K562 (cell line): ENCODE measurements around the gene CAPN10. TPM values are rescaled to one million over a fixed set of nuclear protein-coding genes. Genes with fewer than 3 reads are reported as not detected.

ENCODE experiments used
- DACH1 ChIP-seq: fragments of 450-650 bp; IDR thresholded peaks from 2 replicates; pipeline ENCODE4 v1.6.1; 2018; ENCODE audit not compliant: partially characterized antibody
- FIP1L1 ChIP-seq: fragments of 200-400 bp; formaldehyde crosslinking; IDR thresholded peaks from 2 replicates; pipeline ENCODE4 v1.6.1; 2018; ENCODE audit warnings: mild to moderate bottlenecking, low read depth, low read length; ENCODE audit not compliant: poor library complexity, severe bottlenecking
- FOXA1 ChIP-seq: fragments of 450-650 bp; IDR thresholded peaks from 2 replicates; pipeline ENCODE4 v1.6.1; 2016; ENCODE audit warnings: mild to moderate bottlenecking, borderline replicate concordance
- KHSRP ChIP-seq: fragments of 450-650 bp; IDR thresholded peaks from 2 replicates; pipeline ENCODE4 v1.6.1; 2017
- KLF16 ChIP-seq: IDR thresholded peaks from 2 replicates; pipeline ENCODE4 v1.6.1; 2016; ENCODE audit warnings: antibody characterized with exemption
- MBD1 ChIP-seq: fragments of 250-450 bp; sonication (Bioruptor Pico); IDR thresholded peaks from 2 replicates; pipeline ENCODE4 v1.8.0; 2022; ENCODE audit warnings: inconsistent platforms
- NFIX ChIP-seq: fragments of 250-450 bp; sonication (Bioruptor Pico); IDR thresholded peaks from 2 replicates; pipeline ENCODE4 v1.4.0; 2020; ENCODE audit warnings: low read depth, mild to moderate bottlenecking, moderate library complexity
- PTBP1 ChIP-seq: fragments of 200-400 bp; formaldehyde crosslinking; IDR thresholded peaks from 2 replicates; pipeline ENCODE4 v1.6.1; 2017; ENCODE audit warnings: low read depth, low read length
- RB1 ChIP-seq: fragments of 450-650 bp; IDR thresholded peaks from 2 replicates; pipeline ENCODE4 v1.6.1; 2017; ENCODE audit warnings: low read depth, mild to moderate bottlenecking
- SNIP1 ChIP-seq: fragments of 450-650 bp; IDR thresholded peaks from 2 replicates; pipeline ENCODE4 v1.7.1; 2017; ENCODE audit warnings: low read depth, mild to moderate bottlenecking
- SRF ChIP-seq, 2 experiments: fragments of 250-450, 450-650 bp in 1 of 2; sonication (Bioruptor Pico) in 1 of 2; sonication (generic) in 1 of 2; formaldehyde crosslinking; IDR thresholded peaks; 2 replicates each; pipeline versions ENCODE4 v1.5.0 to v1.5.1; 2020 to 2022; ENCODE audit warnings: mild to moderate bottlenecking in 1 of 2, missing genetic modification reagents in 1 of 2
- SRSF3 ChIP-seq: fragments of 200-400 bp; formaldehyde crosslinking; IDR thresholded peaks from 2 replicates; pipeline ENCODE4 v1.6.1; 2016; ENCODE audit warnings: mild to moderate bottlenecking, low read length, moderate library complexity; ENCODE audit not compliant: insufficient read depth
- SRSF9 ChIP-seq: fragments of 200-400 bp; formaldehyde crosslinking; IDR thresholded peaks from 2 replicates; pipeline ENCODE4 v1.6.1; 2017; ENCODE audit warnings: low read depth, low read length, borderline replicate concordance
- TAF1 ChIP-seq: IDR thresholded peaks from 2 replicates; pipeline ENCODE4 v1.6.1; 2011; ENCODE audit warnings: mild to moderate bottlenecking, low read length, moderate library complexity; ENCODE audit not compliant: insufficient read depth, control insufficient read depth, severe bottlenecking; ENCODE audit errors: extremely low read depth
- TBP ChIP-seq: optimal IDR thresholded peaks from 2 replicates; pipeline ENCODE3; 2011; ENCODE audit warnings: low read depth, low read length, improper control_type of control experiment
- TOE1 ChIP-seq, 2 experiments: fragments of 450-650 bp in 1 of 2; sonication (generic) in 1 of 2; formaldehyde crosslinking in 1 of 2; IDR thresholded peaks; 2 replicates each; pipeline versions ENCODE4 v1.7.1 to v1.8.0; 2016 to 2022; ENCODE audit warnings: borderline replicate concordance in 2 of 2, mild to moderate bottlenecking in 2 of 2, antibody characterized with exemption in 1 of 2, inconsistent platforms in 1 of 2, low read depth in 1 of 2, missing genetic modification reagents in 1 of 2, moderate library complexity in 1 of 2
- TSC22D4 ChIP-seq: fragments of 450-650 bp; IDR thresholded peaks from 2 replicates; pipeline ENCODE4 v1.6.1; 2016; ENCODE audit warnings: missing genetic modification characterization, missing biosample characterization, control low read depth
- ZFP36 ChIP-seq: fragments of 150-350 bp; IDR thresholded peaks from 2 replicates; pipeline ENCODE4 v1.6.1; 2018; ENCODE audit warnings: low read length, low read depth; ENCODE audit not compliant: partially characterized antibody
- ZNF263 ChIP-seq: sonication (generic); formaldehyde crosslinking; IDR thresholded peaks from 2 replicates; pipeline ENCODE4 v1.8.0; 2022; ENCODE audit warnings: mild to moderate bottlenecking, missing genetic modification reagents, borderline replicate concordance
- ZNF3 ChIP-seq: fragments of 250-450 bp; sonication (Bioruptor Pico); IDR thresholded peaks from 2 replicates; pipeline ENCODE4 v1.5.0; 2021; ENCODE audit warnings: mild to moderate bottlenecking, moderate library complexity
- ZNF324 ChIP-seq: fragments of 250-450 bp; sonication (Bioruptor Pico); IDR thresholded peaks from 2 replicates; pipeline ENCODE4 v1.4.0; 2020; ENCODE audit warnings: mild to moderate bottlenecking
- polyA plus RNA-seq, 8 experiments: library from polyadenylated mRNA; depleted of rRNA in 4 of 8; stranded (reverse) in 5 of 8; unstranded in 3 of 8; fragments of >200 nt; fragmentation: Nextera tagmentation in 2 of 8; fragmentation: Illumina TruSeq in 1 of 8; extraction: Ambion mirVana in 2 of 8; extraction: Trizol in 1 of 8; gene quantifications; 2 replicates each; pipeline versions ENCODE4 v1.2.1 to v1.2.3, GENCODE V29; 2011 to 2014; ENCODE audit warnings: inconsistent platforms in 1 of 8, missing spikeins in 1 of 8
- total RNA-seq, 7 experiments: library from RNA; depleted of rRNA in 6 of 7; stranded (reverse); fragments of >200 nt in 6 of 7; fragmentation: Illumina TruSeq in 2 of 7; extraction: Trizol in 2 of 7; gene quantifications; 2 replicates each; pipeline versions ENCODE4 v1.2.1 to v1.2.3, GENCODE V29; 2011 to 2021; ENCODE audit warnings: low replicate concordance in 1 of 7
- TF ChIP-seq, protein P1 (sequence below): fragments of 450-650 bp; IDR thresholded peaks from 2 replicates; pipeline ENCODE4 v1.6.1; 2016; ENCODE audit warnings: borderline replicate concordance

CAPN10 gene
- total and polyA plus RNA-seq, 9 of the 15 experiments (the other 6 are each of a cell fraction or from before 2014, with no cell fraction given): 0.08 to 26.1 (median 8.4) TPM

GRCh38 chr2:240604291-240604938, 17.9 kb downstream of the CAPN10 start (continued):
- TF ChIP-seq MBD1 (no peak), SRSF9 (no peak), SRF (CRISPR knock-in tag; IDR thresholded peaks at IDR 0.05) (no peak), TOE1 (IDR thresholded peaks at IDR 0.05; ENCODE audit: borderline replicate concordance) (0 out of 2 replicates have a peak, but pooled peaks have one; percentile 37), TOE1 (CRISPR knock-in tag; IDR thresholded peaks at IDR 0.05; ENCODE audit: borderline replicate concordance, low read depth) (no peak), PTBP1 (no peak), DACH1 (no peak), ZNF263 (CRISPR knock-in tag) (no peak; the same call in 1 of the 2 replicates), KLF16 (0 out of 2 replicates have a peak, but pooled peaks have one; percentile 31), FOXA1 (no peak), RB1 (peak; percentile 71), NFIX (peak; percentile 84), FIP1L1 (no peak), SRSF3 (no peak), SNIP1 (peak; percentile 61), ZNF3 (CRISPR knock-in tag) (no peak), TBP (no peak), ZFP36 (no peak), TSC22D4 (no peak), KHSRP (no peak), ZNF324 (no peak), TAF1 (peak; percentile 32)
- TF ChIP-seq, protein P1, sequence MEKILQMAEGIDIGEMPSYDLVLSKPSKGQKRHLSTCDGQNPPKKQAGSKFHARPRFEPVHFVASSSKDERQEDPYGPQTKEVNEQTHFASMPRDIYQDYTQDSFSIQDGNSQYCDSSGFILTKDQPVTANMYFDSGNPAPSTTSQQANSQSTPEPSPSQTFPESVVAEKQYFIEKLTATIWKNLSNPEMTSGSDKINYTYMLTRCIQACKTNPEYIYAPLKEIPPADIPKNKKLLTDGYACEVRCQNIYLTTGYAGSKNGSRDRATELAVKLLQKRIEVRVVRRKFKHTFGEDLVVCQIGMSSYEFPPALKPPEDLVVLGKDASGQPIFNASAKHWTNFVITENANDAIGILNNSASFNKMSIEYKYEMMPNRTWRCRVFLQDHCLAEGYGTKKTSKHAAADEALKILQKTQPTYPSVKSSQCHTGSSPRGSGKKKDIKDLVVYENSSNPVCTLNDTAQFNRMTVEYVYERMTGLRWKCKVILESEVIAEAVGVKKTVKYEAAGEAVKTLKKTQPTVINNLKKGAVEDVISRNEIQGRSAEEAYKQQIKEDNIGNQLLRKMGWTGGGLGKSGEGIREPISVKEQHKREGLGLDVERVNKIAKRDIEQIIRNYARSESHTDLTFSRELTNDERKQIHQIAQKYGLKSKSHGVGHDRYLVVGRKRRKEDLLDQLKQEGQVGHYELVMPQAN: no peak
